ENCODE results near the gene OR2K2. TPM values are rescaled to one million over a fixed set of nuclear protein-coding genes. Genes with fewer than 3 reads are reported as not detected.

The OR2K2 gene
- total and polyA plus RNA-seq, 2 experiments from 2014 or later = not detected

GRCh38 chr9:111360881-111361280 is 30.9 kb upstream of the OR2K2 start:
- Histone ChIP-seq H3K27ac (ENCODE audit: low read depth) (no peak overlapping the region), H2AFZ (no peak overlapping the region), H3K4me2 (no peak overlapping the region), H4K20me1 (replicated peaks; ENCODE audit: insufficient read depth) (no peaks in the 10 kb centered on the region), H3K36me3 (ENCODE audit: insufficient read depth) (peaks cover 16% of the 10 kb centered on the region; the same call in 1 of the 2 replicates), H3K79me2 (replicated peaks; ENCODE audit: insufficient read depth) (no peaks in the 10 kb centered on the region), H3F3A (replicated peaks; ENCODE audit: low read depth) (no peaks in the 10 kb centered on the region), H3K4me3 (no peak overlapping the region), H3K9me2 (ENCODE audit: insufficient read depth) (no peaks in the 10 kb centered on the region), H3K4me1 (ENCODE audit: insufficient read depth) (0 out of 2 replicates have a peak, but pooled peaks cover 4% of the 10 kb centered on the region), H3K27me3 (ENCODE audit: insufficient read depth) (no peaks in the 10 kb centered on the region)
- peaks cover 10% of the 10 kb centered on the region for H3K4me1 Mint-ChIP-seq
- H3K9me3 Mint-ChIP-seq = no peaks in the 10 kb centered on the region
- H3K36me3 Mint-ChIP-seq (ENCODE audit: low read depth) = peaks cover 40% of the 10 kb centered on the region; the same call in 2 of the 3 replicates
- H3K27ac Mint-ChIP-seq = no peak overlapping the region; the same call in 1 of the 2 replicates
- ATAC-seq = no peak
- TF ChIP-seq STAT1 (IDR thresholded peaks at IDR 0.05; ENCODE audit: unreplicated experiment) = no peak
- no peak for TF ChIP-seq EZH2 (IDR thresholded peaks at IDR 0.05; ENCODE audit: low read depth, unreplicated experiment)
- no peak for TF ChIP-seq POLR2AphosphoS5 (IDR thresholded peaks at IDR 0.05; ENCODE audit: low read depth)
- no peak for TF ChIP-seq EZH2phosphoT487 (IDR thresholded peaks at IDR 0.05; ENCODE audit: unreplicated experiment)
- no peak for TF ChIP-seq CREB1 (CRISPR knock-in tag; IDR thresholded peaks at IDR 0.05; ENCODE audit: low read depth)
- no peak for TF ChIP-seq ZNF331 (CRISPR knock-in tag; IDR thresholded peaks at IDR 0.05; ENCODE audit: low read depth)
- TF ChIP-seq, protein P1, sequence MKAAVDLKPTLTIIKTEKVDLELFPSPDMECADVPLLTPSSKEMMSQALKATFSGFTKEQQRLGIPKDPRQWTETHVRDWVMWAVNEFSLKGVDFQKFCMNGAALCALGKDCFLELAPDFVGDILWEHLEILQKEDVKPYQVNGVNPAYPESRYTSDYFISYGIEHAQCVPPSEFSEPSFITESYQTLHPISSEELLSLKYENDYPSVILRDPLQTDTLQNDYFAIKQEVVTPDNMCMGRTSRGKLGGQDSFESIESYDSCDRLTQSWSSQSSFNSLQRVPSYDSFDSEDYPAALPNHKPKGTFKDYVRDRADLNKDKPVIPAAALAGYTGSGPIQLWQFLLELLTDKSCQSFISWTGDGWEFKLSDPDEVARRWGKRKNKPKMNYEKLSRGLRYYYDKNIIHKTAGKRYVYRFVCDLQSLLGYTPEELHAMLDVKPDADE (IDR thresholded peaks at IDR 0.05) = no peak
- TF ChIP-seq CTCF (conservative IDR thresholded peaks at IDR 0.05; ENCODE audit: low read depth in 2 of 2) = no peak
- TF ChIP-seq NANOG (IDR thresholded peaks at IDR 0.05; ENCODE audit: borderline replicate concordance) = no peak
- no peak for TF ChIP-seq JUNB (IDR thresholded peaks at IDR 0.05; ENCODE audit: unreplicated experiment)
- TF ChIP-seq, protein P2, sequence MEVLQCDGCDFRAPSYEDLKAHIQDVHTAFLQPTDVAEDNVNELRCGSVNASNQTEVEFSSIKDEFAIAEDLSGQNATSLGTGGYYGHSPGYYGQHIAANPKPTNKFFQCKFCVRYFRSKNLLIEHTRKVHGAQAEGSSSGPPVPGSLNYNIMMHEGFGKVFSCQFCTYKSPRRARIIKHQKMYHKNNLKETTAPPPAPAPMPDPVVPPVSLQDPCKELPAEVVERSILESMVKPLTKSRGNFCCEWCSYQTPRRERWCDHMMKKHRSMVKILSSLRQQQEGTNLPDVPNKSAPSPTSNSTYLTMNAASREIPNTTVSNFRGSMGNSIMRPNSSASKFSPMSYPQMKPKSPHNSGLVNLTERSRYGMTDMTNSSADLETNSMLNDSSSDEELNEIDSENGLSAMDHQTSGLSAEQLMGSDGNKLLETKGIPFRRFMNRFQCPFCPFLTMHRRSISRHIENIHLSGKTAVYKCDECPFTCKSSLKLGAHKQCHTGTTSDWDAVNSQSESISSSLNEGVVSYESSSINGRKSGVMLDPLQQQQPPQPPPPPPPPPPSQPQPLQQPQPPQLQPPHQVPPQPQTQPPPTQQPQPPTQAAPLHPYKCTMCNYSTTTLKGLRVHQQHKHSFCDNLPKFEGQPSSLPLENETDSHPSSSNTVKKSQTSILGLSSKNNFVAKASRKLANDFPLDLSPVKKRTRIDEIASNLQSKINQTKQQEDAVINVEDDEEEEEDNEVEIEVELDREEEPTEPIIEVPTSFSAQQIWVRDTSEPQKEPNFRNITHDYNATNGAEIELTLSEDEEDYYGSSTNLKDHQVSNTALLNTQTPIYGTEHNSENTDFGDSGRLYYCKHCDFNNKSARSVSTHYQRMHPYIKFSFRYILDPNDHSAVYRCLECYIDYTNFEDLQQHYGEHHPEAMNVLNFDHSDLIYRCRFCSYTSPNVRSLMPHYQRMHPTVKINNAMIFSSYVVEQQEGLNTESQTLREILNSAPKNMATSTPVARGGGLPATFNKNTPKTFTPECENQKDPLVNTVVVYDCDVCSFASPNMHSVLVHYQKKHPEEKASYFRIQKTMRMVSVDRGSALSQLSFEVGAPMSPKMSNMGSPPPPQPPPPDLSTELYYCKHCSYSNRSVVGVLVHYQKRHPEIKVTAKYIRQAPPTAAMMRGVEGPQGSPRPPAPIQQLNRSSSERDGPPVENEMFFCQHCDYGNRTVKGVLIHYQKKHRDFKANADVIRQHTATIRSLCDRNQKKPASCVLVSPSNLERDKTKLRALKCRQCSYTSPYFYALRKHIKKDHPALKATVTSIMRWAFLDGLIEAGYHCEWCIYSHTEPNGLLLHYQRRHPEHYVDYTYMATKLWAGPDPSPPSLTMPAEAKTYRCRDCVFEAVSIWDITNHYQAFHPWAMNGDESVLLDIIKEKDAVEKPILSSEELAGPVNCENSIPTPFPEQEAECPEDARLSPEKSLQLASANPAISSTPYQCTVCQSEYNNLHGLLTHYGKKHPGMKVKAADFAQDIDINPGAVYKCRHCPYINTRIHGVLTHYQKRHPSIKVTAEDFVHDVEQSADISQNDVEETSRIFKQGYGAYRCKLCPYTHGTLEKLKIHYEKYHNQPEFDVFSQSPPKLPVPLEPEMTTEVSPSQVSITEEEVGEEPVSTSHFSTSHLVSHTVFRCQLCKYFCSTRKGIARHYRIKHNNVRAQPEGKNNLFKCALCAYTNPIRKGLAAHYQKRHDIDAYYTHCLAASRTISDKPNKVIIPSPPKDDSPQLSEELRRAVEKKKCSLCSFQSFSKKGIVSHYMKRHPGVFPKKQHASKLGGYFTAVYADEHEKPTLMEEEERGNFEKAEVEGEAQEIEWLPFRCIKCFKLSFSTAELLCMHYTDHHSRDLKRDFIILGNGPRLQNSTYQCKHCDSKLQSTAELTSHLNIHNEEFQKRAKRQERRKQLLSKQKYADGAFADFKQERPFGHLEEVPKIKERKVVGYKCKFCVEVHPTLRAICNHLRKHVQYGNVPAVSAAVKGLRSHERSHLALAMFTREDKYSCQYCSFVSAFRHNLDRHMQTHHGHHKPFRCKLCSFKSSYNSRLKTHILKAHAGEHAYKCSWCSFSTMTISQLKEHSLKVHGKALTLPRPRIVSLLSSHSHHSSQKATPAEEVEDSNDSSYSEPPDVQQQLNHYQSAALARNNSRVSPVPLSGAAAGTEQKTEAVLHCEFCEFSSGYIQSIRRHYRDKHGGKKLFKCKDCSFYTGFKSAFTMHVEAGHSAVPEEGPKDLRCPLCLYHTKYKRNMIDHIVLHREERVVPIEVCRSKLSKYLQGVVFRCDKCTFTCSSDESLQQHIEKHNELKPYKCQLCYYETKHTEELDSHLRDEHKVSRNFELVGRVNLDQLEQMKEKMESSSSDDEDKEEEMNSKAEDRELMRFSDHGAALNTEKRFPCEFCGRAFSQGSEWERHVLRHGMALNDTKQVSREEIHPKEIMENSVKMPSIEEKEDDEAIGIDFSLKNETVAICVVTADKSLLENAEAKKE (CRISPR knock-in tag; IDR thresholded peaks at IDR 0.05) = no peak
- TF ChIP-seq, protein P3, sequence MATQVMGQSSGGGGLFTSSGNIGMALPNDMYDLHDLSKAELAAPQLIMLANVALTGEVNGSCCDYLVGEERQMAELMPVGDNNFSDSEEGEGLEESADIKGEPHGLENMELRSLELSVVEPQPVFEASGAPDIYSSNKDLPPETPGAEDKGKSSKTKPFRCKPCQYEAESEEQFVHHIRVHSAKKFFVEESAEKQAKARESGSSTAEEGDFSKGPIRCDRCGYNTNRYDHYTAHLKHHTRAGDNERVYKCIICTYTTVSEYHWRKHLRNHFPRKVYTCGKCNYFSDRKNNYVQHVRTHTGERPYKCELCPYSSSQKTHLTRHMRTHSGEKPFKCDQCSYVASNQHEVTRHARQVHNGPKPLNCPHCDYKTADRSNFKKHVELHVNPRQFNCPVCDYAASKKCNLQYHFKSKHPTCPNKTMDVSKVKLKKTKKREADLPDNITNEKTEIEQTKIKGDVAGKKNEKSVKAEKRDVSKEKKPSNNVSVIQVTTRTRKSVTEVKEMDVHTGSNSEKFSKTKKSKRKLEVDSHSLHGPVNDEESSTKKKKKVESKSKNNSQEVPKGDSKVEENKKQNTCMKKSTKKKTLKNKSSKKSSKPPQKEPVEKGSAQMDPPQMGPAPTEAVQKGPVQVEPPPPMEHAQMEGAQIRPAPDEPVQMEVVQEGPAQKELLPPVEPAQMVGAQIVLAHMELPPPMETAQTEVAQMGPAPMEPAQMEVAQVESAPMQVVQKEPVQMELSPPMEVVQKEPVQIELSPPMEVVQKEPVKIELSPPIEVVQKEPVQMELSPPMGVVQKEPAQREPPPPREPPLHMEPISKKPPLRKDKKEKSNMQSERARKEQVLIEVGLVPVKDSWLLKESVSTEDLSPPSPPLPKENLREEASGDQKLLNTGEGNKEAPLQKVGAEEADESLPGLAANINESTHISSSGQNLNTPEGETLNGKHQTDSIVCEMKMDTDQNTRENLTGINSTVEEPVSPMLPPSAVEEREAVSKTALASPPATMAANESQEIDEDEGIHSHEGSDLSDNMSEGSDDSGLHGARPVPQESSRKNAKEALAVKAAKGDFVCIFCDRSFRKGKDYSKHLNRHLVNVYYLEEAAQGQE (IDR thresholded peaks at IDR 0.05; ENCODE audit: unreplicated experiment) = no peak
- TF ChIP-seq ZNF114 (CRISPR knock-in tag; IDR thresholded peaks at IDR 0.05) = no peak
- H3K4me3 Mint-ChIP-seq = no peak overlapping the region
- H3K27me3 Mint-ChIP-seq (ENCODE audit: insufficient read depth, low read depth, poor library complexity) = peaks cover 2% of the 10 kb centered on the region
- no peak for DNase-seq (ENCODE audit: low spot score)

All from GM23338 (cell line).